GM12872 (cell line): ENCODE data around the gene MRPS11.

Source experiments
- TF ChIP-seq, protein P1 (sequence below): IDR thresholded peaks from 3 replicates; pipeline ENCODE4 v1.5.1; 2011; ENCODE audit warnings: low read depth, mild to moderate bottlenecking, low read length, moderate library complexity; ENCODE audit not compliant: insufficient read depth

The MRPS11 gene

DNA sequence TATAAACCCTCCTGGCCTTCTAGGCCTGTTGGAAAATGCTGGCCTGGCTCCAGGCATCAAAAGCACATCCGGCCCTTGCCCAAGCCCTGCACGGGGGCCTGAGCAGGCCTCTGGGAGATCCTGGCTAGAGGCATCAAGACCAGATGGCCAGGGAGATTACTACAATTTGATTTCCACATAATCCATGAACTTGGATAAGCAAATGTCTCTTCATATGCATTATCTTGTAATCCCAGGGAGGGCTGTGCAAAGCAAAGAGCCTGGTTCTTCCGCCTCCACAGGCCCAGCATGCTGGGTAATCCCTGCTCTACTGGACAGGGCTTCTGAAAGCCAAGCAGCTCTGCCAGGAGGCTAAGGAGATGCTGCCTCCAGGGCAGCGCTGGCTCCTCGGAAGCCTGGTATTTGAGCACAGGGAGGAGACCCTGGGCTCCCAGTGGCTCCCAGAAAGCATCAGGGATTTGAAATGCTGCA lies 18.5 kb upstream of the MRPS11 start:
- TF ChIP-seq, protein P1, sequence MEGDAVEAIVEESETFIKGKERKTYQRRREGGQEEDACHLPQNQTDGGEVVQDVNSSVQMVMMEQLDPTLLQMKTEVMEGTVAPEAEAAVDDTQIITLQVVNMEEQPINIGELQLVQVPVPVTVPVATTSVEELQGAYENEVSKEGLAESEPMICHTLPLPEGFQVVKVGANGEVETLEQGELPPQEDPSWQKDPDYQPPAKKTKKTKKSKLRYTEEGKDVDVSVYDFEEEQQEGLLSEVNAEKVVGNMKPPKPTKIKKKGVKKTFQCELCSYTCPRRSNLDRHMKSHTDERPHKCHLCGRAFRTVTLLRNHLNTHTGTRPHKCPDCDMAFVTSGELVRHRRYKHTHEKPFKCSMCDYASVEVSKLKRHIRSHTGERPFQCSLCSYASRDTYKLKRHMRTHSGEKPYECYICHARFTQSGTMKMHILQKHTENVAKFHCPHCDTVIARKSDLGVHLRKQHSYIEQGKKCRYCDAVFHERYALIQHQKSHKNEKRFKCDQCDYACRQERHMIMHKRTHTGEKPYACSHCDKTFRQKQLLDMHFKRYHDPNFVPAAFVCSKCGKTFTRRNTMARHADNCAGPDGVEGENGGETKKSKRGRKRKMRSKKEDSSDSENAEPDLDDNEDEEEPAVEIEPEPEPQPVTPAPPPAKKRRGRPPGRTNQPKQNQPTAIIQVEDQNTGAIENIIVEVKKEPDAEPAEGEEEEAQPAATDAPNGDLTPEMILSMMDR, result no peak

DNA sequence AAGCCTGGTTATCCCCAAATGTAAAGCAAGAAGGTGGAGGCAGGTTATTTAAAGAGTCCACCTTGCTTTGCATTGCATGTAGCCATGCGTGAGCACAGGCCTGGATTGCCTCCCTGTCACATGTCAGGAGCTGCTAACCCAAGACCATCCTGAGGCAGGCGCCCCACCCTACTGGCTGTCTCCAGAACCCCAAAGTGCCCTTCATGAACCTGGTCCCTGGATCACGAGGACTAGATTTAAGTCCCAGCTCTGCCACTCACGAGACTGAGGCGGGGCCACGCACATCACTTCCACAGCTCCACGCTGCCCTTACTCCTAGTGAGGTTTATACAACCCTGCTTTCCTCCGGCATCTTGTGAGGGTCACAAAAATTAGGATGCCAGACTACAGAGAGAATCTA lies 17.9 kb upstream of the MRPS11 start:
- TF ChIP-seq, protein P1, result no peak

DNA sequence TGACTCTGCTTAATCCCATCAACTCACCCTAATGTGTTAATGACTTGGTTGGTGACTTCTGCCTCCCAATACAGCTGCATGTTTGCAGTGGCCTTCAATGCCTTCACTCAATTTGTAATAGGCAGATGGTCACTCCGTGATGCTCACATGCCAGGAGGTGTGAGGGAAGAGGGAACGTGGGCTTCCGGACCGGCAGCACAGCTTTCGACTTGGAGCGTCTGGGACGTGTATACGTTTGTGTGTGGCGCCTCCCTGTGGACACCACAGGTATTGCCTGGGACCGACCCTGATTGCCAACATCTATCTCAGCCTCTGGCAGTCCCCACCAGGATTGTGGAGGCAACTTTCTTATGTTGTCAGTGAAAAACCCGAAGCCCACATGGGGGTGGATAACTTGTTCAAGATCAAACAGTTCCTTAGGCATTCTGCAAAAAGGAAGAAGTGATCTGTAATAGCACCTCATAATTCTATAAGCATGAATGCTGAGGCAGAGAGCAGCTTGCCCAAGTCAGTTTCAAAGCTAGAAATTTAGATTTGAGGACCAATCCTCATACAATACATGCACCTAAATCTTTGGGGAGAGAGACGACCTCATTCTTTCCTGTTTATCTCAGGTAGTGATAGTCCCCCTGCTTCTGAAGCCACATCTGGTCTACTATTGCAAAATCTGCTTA lies 17.2 kb upstream of the MRPS11 start:
- TF ChIP-seq, protein P1, result peak; percentile 92

DNA sequence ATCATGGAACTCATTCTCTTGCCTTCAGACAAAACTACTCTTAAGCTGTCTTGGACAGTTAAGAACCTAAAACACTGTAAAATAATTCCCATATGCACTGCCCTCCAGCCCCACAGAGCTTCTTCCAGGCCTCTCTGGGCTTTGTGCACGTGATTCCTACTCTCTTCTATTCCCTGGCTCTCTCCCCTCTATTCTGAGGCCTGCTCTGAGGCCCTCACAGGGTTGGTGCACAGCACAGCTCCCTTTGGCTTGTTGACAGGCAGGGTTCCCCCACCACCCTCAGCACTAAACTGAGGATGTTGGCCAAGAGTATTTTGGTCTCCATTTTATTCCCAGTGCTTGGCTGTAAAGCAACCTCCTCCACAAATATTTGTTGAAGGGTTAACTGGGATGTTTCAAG lies 13.9 kb upstream of the MRPS11 start:
- TF ChIP-seq, protein P1, result no peak

DNA sequence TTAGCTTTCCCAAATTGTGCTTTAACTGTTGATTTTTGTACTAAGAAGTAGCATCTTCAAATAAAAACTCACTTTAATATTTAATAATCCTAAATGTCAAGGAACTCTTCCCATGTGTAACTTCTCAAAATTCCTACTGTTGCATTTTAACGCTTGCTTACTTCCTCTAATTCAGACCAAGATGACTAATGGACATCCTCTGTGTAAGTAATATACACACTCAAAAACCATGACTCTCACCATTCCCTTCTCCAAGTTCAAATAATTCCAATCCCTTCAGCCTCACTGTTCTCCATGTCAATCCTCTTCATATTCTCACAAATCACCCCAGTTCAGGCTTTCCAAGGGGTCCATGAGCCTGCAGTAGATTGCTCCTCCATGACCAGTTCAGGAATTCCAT lies 13.3 kb upstream of the MRPS11 start:
- TF ChIP-seq, protein P1, result no peak

DNA sequence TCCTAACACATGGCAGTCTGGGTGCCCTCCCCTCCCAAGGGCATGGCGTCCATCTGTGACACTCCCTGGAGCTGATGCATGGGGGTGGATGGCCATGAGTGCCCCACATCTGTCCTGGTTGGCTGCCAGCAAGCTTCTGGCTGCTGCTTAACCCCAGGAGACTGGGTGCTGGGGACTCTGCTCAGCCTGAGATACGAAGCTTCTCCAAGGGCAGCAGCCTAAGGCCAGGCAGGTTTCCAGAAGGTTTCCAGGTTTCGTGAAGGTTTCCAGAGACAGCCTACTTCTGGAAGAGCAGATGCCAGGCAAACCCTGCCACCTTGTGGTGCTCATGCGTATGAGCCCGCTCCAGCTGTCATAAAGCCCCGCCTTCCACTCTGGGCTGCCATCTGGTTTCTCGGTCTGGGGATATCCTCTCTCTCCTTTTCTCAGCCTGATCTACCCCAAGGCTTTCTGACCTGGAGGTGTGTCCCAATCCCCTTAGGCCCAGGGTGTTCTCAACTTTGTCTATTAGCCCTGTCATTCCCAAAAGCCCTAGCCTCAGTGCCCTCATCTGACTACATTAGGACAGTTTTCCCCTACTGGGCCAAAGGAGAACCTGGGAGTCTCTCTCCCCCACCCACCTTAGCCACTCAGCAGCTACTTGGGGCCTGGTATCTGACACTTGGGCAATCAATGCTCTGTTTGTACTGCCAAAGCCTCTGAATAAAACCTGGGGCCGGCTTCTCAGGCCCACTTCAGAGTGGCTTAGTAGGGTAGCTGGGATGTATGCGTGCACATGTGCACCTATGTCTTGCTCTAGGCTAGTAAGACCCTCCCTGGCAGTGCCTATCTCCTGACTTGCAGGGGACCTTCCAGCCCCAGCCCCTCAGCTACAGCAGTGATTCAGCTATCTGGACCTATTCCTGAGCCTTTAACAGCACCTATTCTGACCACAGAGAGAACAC lies 12.4 kb upstream of the MRPS11 start:
- TF ChIP-seq, protein P1, result peak; percentile 86

DNA sequence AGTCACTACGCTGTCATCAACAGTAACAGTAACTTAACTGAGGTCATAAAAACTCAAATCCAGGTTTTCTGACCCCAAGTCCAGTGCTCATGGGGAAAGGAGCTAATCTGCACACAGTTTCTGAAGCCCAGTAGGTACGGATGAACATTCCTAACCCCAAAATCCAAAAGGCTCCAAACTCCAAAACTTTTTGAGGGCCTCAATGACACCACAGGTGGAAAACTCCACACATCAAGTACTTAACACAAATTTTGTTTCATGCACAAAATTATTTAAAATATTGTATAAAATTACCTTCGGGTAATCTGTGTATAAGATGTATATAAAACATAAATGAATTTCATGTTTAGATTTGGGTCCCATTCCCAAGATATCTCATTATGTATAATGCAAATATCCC lies 10.8 kb upstream of the MRPS11 start:
- TF ChIP-seq, protein P1, result no peak
